ENCODE results near the gene SLC26A6.

GRCh38 chr3:48648188-48648850 is 13.1 kb upstream of the SLC26A6 start:
- TF ChIP-seq, protein P1, sequence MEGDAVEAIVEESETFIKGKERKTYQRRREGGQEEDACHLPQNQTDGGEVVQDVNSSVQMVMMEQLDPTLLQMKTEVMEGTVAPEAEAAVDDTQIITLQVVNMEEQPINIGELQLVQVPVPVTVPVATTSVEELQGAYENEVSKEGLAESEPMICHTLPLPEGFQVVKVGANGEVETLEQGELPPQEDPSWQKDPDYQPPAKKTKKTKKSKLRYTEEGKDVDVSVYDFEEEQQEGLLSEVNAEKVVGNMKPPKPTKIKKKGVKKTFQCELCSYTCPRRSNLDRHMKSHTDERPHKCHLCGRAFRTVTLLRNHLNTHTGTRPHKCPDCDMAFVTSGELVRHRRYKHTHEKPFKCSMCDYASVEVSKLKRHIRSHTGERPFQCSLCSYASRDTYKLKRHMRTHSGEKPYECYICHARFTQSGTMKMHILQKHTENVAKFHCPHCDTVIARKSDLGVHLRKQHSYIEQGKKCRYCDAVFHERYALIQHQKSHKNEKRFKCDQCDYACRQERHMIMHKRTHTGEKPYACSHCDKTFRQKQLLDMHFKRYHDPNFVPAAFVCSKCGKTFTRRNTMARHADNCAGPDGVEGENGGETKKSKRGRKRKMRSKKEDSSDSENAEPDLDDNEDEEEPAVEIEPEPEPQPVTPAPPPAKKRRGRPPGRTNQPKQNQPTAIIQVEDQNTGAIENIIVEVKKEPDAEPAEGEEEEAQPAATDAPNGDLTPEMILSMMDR (conservative IDR thresholded peaks at IDR 0.05; ENCODE audit: low read depth, low read length), result no peak
- no peak for TF ChIP-seq EZH2 (IDR thresholded peaks at IDR 0.05; ENCODE audit: low read length, unreplicated experiment)
- TF ChIP-seq EZH2phosphoT487 (IDR thresholded peaks at IDR 0.05; ENCODE audit: borderline replicate concordance, low read length), result no peak
